GM08714 (cell line): Measurements from ENCODE around the gene KHDRBS1.
"Not testable (repeated sequence)": the region's sequence is repeated elsewhere in the genome, so short reads cannot be mapped to it uniquely, and the experiment has no call there.

Experiments used
- H3K4me3 ChIP-seq: fragments of 200-500 bp; sonication (Bioruptor generic); 2 replicates; pipeline ENCODE4 v1.5.1; 2014; ENCODE audit warnings: mild to moderate bottlenecking, low read length, inconsistent platforms
- ZNF274 ChIP-seq: IDR thresholded peaks from 2 replicates; pipeline ENCODE4 v1.6.1; 2012; ENCODE audit warnings: mild to moderate bottlenecking, low read depth, low read length

KHDRBS1 gene

GRCh38 chr1:32066489-32066873 lies 52.8 kb downstream of the KHDRBS1 start:
- no peak overlapping the region for H3K4me3 ChIP-seq
- TF ChIP-seq ZNF274, result no peak

- no peak overlapping the region for H3K4me3 ChIP-seq
- no peak for TF ChIP-seq ZNF274
These were observed 55.4 kb downstream of the KHDRBS1 start for GRCh38 chr1:32068957-32069588.

GRCh38 chr1:32071758-32072621 lies 58.3 kb downstream of the KHDRBS1 start:
- peak overlapping the region; percentile 68; the same call in 1 of the 2 replicates for H3K4me3 ChIP-seq
- no peak for TF ChIP-seq ZNF274

GRCh38 chr1:32072622-32073298 lies 59.1 kb downstream of the KHDRBS1 start, which contains the start of gene TMEM39B:
Gene TMEM39B, plus strand, starts transcription at chr1:32072939. Its CDS starts 109 bp downstream, at chr1:32073048.
- TF ChIP-seq ZNF274, result no peak
- H3K4me3 ChIP-seq, result peak within 1 kb of the TSS; percentile 68

GRCh38 chr1:32073299-32074229 lies 59.9 kb downstream of the KHDRBS1 start:
- peak overlapping the region; percentile 68 for H3K4me3 ChIP-seq
- no peak for TF ChIP-seq ZNF274

GRCh38 chr1:32074841-32075240 lies 61.2 kb downstream of the KHDRBS1 start:
- H3K4me3 ChIP-seq, result no peak overlapping the region
- no peak for TF ChIP-seq ZNF274

- TF ChIP-seq ZNF274, result no peak
- H3K4me3 ChIP-seq, result no peak overlapping the region
These were observed 63.8 kb downstream of the KHDRBS1 start for GRCh38 chr1:32077451-32077850.

GRCh38 chr1:32082022-32082421 lies 68.4 kb downstream of the KHDRBS1 start:
- no peak for TF ChIP-seq ZNF274
- H3K4me3 ChIP-seq, result no peak overlapping the region

GRCh38 chr1:32086381-32086780 lies 72.7 kb downstream of the KHDRBS1 start:
- H3K4me3 ChIP-seq, result not testable (repeated sequence)

- no peak overlapping the region for H3K4me3 ChIP-seq
- TF ChIP-seq ZNF274, result no peak
These were observed 77.5 kb downstream of the KHDRBS1 start for GRCh38 chr1:32091176-32091575.

- H3K4me3 ChIP-seq, result no peak overlapping the region
- TF ChIP-seq ZNF274, result no peak
These were observed 77.9 kb downstream of the KHDRBS1 start for GRCh38 chr1:32091591-32091990.
